Smooth muscle cell of the pulmonary artery (primary cell): Measurements from ENCODE around the gene FOXRED1. TPM values are rescaled to one million over a fixed set of nuclear protein-coding genes. Genes with fewer than 3 reads are reported as not detected.

Experiments used
- total RNA-seq: library from RNA; depleted of rRNA; stranded (reverse); fragments of >200 nt; gene quantifications from 2 replicates; pipeline ENCODE4 v1.2.3, GENCODE V29; 2014

Gene FOXRED1
- total RNA-seq, result 10.1 and 13.2 TPM in 2 replicates

DNA sequence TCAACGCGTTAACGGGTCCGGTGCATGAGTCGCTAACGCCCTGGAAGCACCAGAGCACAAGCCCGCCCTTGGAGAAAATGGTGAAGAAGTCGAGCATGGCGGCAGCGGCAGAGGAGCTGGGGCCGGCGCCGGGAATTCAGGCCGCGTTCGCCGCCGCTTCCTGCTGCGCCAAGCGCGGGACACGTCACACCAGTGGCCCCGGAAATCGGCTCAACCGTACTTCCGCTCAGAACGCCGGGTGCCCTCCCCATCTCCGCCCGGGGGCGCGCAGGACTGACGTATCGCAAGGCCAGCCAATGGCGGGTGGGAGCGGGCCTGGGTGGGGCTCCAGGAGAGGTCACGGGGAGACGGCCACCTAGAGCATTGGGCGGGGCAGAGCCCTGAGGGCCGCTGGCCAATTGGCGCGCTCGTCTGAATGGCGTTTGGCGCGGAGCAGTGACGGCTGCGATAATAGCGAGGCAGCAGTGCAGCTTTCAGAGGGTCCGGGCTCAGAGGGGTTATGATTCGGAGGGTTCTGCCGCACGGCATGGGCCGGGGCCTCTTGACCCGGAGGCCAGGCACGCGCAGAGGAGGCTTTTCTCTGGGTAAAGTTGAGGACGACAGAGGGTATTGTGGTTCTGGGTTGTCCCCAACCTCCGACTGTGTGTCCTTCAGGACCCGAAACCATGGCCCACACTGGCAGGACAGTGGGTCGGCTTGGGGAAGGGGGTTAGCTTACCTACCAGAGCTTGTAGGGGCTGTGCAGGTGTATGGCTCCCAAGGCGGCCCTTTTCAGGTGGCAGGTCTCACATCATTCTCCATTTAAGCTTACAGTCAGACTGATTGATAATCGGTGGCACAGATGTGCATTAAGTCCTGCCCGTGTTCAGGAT is at the start of gene FOXRED1, which contains the start of gene SRPRA:
FOXRED1 (plus strand) TSS at position 447 of the 872 bp plus-strand sequence; CDS start at position 500, 53 bp downstream.
SRPRA (minus strand) TSS at position 188 of the 872 bp plus-strand sequence; CDS start at position 97, 91 bp downstream.

GRCh38 chr11:126282736-126283591 is 14.0 kb downstream of the FOXRED1 start, which contains the start of gene TIRAP:
TIRAP (plus strand) TSS chr11:126283093; CDS start chr11:126290895, 7,802 bp downstream.

DNA sequence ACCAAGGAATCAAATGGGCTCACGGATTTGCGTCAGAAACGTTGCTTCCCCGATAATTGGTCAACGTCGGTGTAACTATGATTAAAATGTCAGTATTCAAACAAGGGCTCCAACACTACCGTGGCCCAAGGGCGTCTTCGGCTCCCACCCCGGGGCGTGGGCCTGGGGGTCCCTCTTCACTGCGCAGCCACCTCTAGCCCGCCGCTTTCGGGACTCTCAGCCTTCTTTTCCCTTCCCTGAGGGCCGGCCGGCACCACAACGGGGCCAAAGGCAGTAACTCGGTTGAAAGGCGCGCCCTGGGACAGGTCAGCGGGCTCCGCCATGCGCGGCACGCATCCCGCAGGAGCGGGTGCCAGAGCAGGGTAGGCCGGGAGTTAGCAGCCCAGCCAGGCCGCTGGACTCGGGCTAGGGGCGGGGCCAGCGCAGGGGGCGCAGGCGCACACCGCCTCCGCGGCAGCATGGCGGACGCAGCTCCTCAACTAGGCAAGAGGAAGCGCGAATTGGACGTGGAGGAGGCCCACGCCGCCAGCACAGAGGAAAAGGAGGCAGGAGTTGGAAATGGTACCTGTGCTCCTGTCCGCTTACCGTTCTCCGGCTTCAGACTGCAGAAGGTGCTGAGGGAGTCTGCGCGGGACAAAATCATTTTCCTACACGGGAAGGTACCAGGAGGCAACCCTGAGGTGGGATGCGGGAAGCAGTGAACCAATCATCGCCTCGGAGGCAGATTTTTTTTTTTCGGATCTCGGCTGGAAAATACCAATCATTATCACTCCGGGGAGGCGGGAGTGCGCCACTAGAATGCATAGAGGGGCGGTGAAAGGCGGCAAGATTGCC is 34.9 kb downstream of the FOXRED1 start, which contains the start of gene DCPS:
DCPS (plus strand) TSS at position 438 of the 834 bp plus-strand sequence; CDS start at position 459, 21 bp downstream.

Other genes with a start within 250 kb of the FOXRED1 start
- 31.1 and 55.9 TPM in 2 replicates for gene CDON, start 206.3 kb upstream of the FOXRED1 start, total RNA-seq
- 22.5 and 31.6 TPM in 2 replicates for gene RPUSD4, start 57.5 kb upstream of the FOXRED1 start, total RNA-seq
- 14.6 and 14.9 TPM in 2 replicates for gene FAM118B, start 57.4 kb upstream of the FOXRED1 start, total RNA-seq
- 114 and 129 TPM in 2 replicates for gene SRPRA, start 259 bp upstream of the FOXRED1 start, total RNA-seq
- gene TIRAP, start 13.9 kb downstream of the FOXRED1 start, total RNA-seq, result 4.5 and 6.3 TPM in 2 replicates
- 7.9 and 10.5 TPM in 2 replicates for gene DCPS, start 34.9 kb downstream of the FOXRED1 start, total RNA-seq
- gene ST3GAL4, start 86.5 kb downstream of the FOXRED1 start, total RNA-seq, result 35.0 and 35.1 TPM in 2 replicates